ENCODE data around the gene LRRN3.
"Not testable (repeated sequence)": the region's sequence is repeated elsewhere in the genome, so short reads cannot be mapped to it uniquely, and the experiment has no call there.

Gene LRRN3

DNA sequence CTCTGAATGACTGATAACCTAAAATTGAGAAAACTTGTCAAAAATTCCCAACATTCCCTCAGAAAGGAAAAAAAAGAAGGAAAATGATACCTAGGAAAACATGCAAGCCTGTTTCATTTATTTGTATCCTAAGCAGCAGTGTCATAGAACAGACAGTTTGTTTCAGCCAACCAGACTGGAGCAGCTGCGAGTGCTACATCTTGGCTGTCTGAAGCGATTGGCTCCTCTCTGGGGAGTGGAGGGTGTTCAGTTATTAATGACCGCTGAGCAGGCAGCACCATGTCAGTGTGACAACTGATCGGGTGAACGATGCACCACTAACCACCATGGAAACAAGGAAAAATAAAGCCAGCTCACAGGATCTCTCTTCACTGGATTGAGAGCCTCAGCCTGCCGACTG is at the start of gene LRRN3:
LRRN3 (plus strand) TSS at position 282 of the 400 bp plus-strand sequence. CDS start 31,646 bp downstream, outside the sequence.
- DNase-seq (ENCODE audit: low read depth in 3 of 3, low spot score in 1 of 3), result no peak

DNA sequence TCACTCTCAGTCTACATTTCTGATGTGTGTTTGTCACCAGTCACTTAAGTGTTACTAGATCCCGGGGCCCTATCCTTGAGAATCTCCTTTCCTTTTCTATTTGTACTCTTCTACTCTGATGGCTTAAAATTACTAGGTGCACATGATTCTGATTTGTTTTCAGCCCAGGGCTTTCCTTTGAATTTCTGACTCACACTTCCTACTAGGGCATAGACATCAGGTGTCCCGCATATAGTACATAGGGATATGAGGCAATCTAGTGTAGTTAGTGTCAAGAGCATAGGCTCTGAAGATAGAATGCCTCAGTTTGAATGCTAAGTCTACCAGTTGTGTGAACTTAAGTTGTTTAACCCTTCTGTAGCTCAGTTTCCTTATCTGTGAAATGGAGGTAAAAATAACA is 49.4 kb upstream of the LRRN3 start:
- no peak for DNase-seq (ENCODE audit: low read depth in 3 of 3, low spot score in 1 of 3)

DNA sequence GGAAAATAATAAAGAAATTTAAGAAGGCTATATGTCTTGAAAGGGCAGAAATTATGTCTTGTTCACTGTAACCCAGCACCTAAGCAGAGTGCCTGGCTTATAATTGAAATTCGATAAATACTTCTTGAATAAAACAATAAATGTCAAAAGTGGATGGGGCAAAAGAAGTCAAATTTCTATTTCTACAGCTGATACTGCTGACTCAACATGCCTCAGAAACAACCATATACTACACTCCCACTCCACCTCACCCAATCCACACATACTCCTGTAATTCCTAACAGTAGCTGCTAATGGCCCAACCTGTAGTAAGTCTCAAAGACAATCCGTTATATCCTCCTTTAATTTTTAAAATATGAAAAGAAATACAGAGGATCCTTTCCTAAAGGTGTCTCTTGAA is 48.1 kb upstream of the LRRN3 start:
- DNase-seq (ENCODE audit: low read depth in 3 of 3, low spot score in 1 of 3), result no peak

DNA sequence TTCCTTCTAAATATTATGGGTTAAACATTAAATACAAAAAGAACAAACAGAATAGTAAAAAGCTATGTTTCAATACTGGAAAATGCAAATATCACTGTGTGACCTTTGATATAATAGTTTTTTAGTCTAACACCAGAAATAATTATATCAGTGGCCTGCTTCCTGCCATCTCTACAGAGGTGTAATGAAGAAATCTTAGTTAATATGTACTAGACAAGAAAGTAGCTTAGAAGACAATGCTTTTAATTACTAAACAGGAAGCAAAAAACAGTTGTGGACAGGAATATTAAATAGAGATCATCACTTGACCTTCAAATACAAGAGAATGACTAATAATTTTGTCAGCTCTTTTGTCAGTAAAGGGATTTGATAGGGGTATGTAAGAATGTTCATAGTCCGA is 47.4 kb upstream of the LRRN3 start:
- DNase-seq (ENCODE audit: low read depth in 3 of 3, low spot score in 1 of 3), result no peak

DNA sequence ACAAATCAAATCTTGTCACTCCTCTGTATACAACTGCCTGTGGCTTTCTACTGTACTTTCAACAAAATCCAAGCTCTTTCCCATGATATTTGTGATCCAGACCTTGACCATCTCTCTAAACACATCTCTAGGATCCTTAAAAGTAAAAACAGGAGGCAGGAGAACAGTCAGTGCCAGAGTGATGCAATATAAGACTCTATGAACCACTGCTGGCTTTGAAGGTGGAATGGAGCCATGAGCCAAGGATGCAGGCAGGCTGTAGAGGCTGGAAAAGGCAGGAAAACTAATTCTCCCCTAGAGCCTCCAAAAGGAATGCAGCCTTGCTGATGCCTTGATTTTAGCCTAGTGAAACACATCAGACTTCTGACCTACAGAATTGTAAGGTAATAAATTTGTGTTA is 45.5 kb upstream of the LRRN3 start:
- no peak for DNase-seq (ENCODE audit: low read depth in 3 of 3, low spot score in 1 of 3)

GRCh38 chr7:111047595-111047994 is 43.3 kb upstream of the LRRN3 start:
- no peak for DNase-seq (ENCODE audit: low read depth in 3 of 3, low spot score in 1 of 3)

GRCh38 chr7:111049971-111050680 is 40.8 kb upstream of the LRRN3 start:
- DNase-seq (ENCODE audit: low read depth in 3 of 3, low spot score in 1 of 3), result no peak

- DNase-seq (ENCODE audit: low read depth in 3 of 3, low spot score in 1 of 3), result no peak
Measured at GRCh38 chr7:111050875-111051416, 40.0 kb upstream of the LRRN3 start.

GRCh38 chr7:111051832-111052231 is 39.1 kb upstream of the LRRN3 start:
- no peak for DNase-seq (ENCODE audit: low read depth in 3 of 3, low spot score in 1 of 3)

GRCh38 chr7:111053035-111053434 is 37.9 kb upstream of the LRRN3 start:
- DNase-seq (ENCODE audit: low read depth in 3 of 3, low spot score in 1 of 3), result no peak

DNA sequence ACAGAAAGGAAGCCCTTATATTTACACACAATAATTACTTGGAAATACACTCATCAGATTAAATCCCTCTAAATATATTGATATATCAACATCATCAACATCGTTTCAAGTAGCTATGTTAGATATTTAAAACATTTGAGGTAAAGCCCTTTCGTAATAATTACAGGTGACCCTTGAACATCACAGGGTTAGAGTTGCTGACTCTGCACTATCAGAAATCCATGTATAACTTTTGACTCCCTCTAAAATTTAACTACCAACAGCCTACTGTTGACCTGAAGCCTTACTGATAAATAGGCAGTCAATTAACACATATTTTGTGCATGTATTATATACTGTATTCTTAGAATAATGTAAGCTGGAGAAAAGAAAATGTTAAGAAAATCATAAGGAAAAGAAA is 34.6 kb upstream of the LRRN3 start:
- no peak for DNase-seq (ENCODE audit: low read depth in 3 of 3, low spot score in 1 of 3)

DNA sequence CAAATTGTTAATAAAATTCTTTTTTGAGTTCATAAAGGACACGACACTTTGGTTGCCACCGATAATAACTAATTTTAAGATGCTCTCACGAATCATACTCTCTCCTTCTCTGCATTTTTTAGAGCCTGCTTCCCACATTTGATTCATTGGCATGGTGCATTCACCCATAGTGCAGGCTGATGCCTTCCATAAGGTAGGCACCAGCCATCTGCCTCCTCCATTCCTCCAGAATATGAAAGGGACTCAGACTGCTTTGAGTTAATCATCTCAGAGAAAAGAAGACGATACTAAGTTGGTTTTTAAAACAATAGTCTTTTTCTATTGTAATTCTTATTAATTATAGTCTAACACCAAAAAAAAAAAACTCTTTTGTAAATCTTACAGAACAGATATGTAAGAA is 33.9 kb upstream of the LRRN3 start:
- DNase-seq (ENCODE audit: low read depth in 3 of 3, low spot score in 1 of 3), result no peak

DNA sequence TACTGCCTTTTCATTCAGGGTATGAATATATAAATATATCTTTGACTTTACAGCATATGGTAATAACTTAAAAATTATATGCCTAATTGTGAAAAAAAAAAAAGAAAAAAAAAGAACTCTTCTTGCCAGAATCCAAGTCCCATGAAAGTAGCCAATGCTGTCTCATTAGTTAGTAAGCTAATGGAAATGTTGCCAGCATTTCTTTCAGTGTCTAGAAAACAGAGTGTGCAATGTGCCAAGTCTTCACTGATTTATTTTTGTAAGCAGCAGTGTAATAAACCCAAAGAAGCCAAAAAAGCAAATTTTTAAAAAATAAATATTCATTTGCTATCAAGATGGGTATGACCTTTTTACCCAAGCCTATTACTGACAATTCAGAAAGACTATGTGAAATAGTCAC is 31.1 kb upstream of the LRRN3 start:
- no peak for DNase-seq (ENCODE audit: low read depth in 3 of 3, low spot score in 1 of 3)

- no peak for DNase-seq (ENCODE audit: low read depth in 3 of 3, low spot score in 1 of 3)
Measured at GRCh38 chr7:111063166-111063565, 27.8 kb upstream of the LRRN3 start.

DNA sequence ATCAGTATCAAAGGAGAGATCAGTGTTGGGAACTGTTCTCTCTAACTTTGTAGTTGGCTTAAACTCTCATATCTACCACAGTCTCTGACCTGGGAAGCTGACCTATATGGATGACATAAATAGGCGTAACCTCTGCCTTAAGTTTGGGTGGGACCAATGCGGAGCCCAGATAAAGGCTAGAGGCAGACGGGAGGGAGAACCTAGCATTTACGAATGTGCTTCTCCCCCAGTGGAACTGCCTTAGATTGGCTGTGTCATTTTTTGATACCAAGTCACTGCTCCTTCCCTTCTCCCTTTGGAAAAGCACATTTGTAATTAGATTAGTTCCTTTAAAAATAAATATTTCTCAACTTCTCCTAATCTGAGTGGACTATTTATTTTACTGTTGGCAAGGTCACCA is 23.7 kb upstream of the LRRN3 start:
- DNase-seq (ENCODE audit: low read depth in 3 of 3, low spot score in 1 of 3), result no peak

GRCh38 chr7:111067682-111068081 is 23.2 kb upstream of the LRRN3 start:
- DNase-seq (ENCODE audit: low read depth in 3 of 3, low spot score in 1 of 3), result no peak

DNA sequence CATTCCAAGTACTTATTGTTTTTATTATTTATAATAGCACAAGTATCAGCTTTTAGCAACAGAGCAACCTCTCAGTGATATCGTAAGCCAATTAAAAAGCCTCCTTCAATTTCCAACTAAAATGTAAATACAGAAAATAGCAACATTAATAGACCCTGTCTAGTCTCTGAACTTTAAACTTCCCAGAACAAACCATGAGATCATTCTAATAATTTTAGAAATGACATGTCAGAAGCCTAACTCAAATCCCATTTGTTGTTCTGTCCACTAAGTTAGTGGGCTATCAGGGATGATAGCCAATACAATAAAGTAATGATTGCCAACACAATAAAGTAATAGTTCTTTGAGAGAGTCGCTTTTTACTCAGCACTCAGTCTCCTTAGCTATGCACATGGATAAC is 22.3 kb upstream of the LRRN3 start:
- DNase-seq (ENCODE audit: low read depth in 3 of 3, low spot score in 1 of 3), result no peak

DNA sequence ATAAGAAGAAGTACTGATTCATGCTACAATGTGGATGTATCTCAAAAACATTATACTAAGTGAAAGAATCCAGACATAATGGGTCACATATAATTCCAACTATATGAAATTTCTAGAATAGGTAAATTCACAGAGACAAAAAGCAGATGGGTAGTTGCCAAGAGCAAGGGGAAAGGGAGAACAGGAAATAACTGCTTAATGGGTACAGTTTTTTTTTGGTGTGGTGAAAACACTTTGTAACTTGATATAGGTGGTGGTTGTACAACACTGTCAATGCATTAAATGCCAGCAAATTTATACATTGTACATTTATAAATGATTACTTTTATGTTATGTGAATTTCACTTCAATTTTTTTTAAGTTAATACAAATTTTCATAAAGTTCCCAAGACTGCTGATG is 19.4 kb upstream of the LRRN3 start:
- no peak for DNase-seq (ENCODE audit: low read depth in 3 of 3, low spot score in 1 of 3)

- DNase-seq (ENCODE audit: low read depth in 3 of 3, low spot score in 1 of 3), result not testable (repeated sequence)
Measured at GRCh38 chr7:111072658-111073057, 18.3 kb upstream of the LRRN3 start.

DNA sequence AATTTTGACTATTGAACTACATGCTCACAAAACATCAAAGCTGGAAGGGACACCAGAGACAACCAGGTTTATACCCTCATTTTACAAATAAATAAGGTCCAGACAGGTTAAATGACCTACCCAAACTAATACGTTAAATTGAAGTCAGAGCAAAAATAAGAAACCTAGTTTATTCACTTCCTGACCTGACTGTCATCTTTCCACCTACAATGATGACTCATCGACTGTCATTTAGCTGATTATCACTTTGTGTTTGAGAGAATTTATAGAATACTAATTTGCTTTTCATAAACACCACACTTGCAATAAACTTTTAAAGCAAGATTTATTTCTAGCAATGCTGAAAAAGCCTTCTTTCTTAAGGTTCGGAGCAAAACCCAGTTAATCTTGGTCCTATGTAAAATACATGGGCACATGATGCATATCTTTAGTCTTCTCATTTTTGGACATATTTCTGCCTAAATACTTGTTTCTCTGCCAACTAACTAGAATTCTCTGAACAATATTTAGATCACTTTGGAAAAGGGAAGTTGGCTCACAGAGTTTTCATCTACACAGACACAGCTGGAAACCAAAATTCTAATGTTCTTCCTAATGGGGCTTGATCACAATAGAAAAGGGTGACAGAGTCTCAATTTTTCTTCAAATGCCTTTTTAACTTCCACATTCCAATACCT is 16.7 kb upstream of the LRRN3 start:
- DNase-seq (ENCODE audit: low read depth in 3 of 3, low spot score in 1 of 3), result no peak

DNA sequence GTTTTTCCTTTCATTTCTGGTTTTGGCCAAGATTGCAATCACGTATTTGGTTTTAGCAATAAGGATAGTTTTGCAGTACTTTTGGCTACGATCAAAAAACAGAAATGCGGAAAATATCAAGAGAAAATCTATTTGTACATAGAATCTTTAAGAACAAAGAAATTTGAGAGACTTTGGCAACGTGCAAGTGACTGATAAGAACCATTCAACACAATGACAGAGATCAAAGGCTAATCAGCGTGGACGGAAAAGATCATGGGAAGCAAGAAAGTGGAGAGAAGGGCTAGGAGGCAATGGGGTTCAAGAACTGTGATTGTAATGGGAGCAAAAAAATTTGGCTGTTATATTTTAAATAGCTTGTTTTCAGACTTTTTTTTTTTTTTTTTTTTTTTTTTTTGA is 16.2 kb upstream of the LRRN3 start:
- DNase-seq (ENCODE audit: low read depth in 3 of 3, low spot score in 1 of 3), result no peak

DNA sequence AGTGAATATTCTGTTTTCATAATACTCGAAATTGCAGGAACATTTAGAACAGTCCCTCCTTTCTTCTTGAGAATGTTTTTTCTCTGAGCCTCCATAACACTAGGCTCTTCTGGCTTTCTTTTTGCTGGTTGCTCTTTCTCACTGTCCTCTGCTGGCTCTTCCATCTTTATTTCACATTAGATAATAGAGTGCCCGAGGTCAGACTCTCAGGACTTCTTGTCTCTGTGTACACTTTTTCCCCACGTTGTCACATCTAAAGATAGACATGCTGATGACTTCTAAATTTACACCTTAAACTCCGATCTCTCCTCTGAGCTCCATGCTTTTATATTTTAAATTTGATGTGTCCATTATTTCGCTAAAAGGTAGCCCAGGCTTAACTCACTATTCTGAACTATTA is 15.4 kb upstream of the LRRN3 start:
- no peak for DNase-seq (ENCODE audit: low read depth in 3 of 3, low spot score in 1 of 3)

GRCh38 chr7:111076205-111076604 is 14.7 kb upstream of the LRRN3 start:
- DNase-seq (ENCODE audit: low read depth in 3 of 3, low spot score in 1 of 3), result no peak
